ENCODE results near the gene FNDC11.

FNDC11 gene

DNA sequence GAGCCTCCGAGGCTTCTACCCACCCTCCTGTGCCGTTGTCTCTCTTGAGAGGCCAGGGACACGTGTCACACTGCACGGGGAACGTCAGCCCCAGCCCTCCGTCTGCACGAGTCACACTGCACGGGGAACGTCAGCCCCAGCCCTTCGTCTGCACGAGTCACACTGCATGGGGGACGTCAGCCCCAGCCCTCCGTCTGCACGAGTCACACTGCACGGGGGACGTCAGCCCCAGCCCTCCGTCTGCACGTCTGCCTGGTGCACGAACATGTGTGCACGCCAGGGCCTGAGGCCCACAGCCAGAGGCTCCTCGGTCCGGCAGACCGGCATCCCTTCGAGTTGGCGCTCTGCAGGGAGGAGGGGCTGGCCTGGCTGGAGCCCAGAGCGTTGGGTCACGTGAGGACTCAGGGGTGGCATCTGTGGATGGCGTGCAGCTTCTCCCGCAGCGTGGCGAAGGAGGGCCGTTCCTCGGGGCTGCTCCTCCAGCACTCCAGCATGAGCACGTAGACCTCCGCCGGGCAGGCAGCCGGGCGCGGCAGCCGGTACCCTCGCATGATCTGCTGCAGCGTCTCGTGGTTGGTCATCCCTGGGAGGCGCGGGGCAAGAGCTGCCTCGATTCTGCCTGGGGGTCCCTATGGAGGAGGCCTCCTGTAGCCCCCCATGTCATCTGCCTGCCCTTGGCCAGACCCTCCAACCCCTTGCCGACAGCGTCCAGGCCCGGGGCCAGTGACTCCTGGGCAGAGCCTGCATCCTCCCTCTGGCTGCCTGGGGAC, 13.4 kb upstream of the FNDC11 start:
- no peak for DNase-seq

DNA sequence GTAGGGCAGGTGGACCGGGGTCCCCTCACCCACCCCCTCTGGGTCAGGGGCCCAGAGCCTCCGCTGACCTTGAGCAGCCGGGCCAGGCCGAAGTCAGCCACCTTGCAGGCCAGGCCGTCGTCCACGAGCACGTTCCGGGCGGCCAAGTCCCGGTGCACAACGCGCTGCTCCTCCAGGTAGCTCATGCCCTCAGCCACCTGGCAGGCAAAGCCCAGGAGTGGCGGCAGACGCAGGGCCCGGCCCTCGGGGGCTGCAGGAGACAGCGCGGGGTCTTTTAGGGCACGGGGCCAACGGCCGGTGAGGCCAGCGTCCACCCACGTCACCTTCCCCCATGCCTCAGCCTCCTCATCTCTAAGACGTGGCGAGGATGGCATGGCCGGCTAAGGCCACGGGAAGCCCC, 12.6 kb upstream of the FNDC11 start:
- DNase-seq: no peak

DNA sequence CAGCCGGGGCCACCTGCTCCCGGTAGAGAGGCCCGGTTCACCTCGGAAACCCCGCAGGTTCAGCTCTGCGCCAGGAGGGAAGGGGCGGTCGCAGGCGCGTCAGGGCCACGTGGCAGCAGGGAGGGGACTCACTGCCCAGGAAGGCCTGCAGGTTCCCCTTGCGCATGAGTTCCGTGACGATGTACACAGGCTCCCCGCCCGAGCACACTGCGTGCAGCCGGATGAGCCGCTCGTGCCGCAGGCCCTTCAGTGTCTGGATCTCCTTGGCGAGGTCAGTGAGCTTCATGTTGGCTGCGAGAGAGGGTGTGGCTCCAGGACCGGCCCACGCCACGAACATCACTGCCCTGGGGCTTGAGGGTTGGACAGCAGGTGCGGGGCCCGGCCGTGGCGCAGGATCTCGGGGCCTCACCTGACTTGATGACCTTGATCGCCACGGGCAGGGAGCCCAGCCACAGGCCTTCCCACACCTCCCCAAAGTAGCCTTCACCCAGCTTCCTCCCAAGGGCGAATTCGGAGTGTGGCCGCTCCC, 11.9 kb upstream of the FNDC11 start:
- DNase-seq: no peak

DNA sequence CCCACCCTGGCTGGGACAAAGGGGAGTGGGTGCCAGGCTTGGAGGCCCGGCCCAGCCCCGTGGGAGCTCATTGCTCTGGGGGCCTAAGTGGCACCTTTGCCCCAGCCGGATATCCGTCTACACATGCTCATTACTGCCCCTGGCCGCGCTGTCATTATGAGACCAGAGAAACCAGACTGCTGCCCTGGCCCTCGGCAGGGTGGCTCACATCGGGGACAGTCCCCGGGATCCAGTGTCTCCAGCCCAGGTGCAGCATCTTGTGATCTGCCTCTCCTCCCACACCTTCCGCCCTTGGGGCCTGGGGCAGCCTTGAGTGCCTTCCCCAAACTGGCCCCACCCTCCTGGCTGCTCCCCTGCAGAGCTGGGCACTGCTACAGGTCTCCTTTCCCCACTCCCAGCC, 11.3 kb upstream of the FNDC11 start:
- DNase-seq: no peak

DNA sequence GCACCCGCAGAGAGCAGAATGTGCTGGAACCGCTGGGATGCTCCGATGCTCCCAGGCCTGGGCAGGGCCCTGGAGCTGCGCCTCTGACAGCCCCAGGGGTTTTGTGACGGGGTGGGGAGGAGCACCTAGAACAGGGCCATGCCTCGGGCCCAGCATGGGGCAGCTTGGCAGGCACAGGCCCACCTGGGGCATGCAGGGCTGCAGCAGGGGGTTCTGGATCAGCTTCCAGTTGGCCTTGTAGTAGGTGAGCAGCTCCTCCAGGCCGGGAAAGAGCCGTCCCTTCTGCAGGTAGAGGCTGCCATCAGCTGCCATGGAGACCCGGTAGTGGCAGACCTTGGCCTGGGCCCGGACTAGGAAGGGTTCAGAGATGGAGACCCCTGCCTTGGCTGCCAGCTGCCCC, 10.8 kb upstream of the FNDC11 start:
- DNase-seq: no peak

DNA sequence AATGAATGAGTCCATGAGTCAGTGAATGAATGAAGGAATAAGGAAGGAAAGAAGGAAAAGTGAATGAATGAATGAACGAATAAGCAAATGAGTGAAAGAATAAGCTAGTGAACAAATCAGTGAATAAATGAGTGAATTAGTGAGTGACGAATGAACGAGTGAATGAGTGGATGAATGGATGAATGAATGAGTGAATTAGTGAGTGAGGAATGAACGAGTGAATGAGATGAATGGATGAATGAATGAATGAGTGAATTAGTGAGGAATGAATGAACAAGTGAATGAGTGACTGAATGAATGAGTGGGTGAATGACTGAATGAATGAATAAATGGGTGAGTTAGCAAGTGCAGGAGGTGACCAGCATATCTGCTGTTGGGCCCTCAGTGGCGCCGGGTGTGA, 10.2 kb upstream of the FNDC11 start:
- DNase-seq: no peak

DNA sequence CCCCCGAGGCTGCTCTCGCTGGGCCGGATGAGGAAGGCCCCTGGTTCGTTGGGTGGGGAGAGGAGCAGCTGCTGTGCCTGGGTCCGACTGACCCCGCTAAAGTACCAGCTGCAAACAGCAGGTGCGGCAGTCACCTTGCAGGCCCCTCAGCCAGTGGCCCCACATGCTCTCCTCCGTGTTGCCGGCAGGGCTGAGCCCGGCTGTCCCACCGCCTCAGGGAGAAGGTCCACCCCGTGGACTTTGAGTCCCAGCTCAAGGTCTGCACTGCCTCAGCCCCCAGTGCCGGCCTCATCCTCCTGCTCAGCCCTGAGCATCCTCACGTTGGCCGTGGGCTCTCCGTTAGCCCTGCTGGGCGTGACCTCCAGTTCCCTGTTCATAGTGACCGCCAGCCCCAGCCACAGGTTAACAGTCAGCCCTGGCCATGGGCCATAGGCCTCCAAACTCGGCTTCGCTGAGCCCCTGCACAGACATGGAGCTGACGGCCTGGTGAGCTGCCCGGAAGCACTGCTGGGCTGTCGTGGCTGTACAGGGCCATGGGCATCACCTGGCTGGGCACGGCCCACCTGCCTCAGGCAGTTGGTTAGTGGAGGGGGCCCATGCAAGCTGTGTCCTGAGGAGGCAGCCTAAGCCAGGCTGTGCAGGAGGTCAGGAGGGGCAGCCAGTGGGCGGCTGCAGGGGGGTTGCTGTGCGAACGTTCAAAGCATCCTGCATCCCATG, 9.6 kb upstream of the FNDC11 start:
- no peak for DNase-seq

DNA sequence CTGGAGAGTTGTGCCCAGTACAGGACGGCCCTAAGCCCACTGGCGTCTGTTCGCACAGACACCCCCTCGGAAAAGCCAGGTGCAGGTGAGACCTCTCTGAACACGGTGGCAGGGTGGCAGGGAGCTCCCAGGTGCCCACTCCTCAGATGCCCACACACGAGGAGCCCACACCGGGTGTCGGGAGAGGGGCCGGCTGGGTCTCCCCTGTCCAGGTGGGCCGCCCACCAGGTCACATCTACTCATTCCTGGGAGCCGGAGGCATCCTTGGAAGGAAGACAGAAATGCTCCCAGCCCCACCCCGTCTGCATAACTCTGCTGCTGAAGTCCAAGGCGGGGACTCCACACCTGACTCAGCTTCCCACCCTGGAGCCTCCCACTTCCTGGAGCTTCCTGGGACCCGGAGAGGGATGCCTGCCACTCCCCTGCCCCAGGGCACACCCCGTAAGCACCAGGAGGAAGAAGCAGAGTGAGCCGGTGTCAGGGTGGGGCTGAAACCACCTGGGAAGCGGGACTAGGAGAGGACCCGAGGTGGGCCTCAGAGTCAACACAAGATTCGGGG, 8.9 kb upstream of the FNDC11 start:
- DNase-seq: no peak

DNA sequence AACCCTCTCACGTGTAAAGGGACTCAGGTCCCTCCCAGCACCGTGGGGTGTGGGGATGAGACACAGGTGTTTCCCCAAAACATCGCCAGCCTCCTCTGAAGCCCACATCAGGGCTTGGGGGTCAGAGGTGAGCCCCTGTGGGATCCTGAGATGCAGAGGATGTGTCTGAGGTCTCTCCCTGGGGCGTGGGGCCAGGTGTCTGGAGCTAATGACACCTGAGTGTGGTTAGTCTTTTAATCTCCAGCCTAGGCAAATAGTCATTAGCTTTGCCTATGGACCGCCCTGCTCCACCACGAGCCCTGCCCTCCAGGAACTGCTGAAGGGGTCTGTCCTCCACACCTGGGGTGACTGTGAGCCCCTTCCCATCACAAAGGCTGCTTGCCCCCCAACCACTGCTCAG, 8.1 kb upstream of the FNDC11 start:
- no peak for DNase-seq

DNA sequence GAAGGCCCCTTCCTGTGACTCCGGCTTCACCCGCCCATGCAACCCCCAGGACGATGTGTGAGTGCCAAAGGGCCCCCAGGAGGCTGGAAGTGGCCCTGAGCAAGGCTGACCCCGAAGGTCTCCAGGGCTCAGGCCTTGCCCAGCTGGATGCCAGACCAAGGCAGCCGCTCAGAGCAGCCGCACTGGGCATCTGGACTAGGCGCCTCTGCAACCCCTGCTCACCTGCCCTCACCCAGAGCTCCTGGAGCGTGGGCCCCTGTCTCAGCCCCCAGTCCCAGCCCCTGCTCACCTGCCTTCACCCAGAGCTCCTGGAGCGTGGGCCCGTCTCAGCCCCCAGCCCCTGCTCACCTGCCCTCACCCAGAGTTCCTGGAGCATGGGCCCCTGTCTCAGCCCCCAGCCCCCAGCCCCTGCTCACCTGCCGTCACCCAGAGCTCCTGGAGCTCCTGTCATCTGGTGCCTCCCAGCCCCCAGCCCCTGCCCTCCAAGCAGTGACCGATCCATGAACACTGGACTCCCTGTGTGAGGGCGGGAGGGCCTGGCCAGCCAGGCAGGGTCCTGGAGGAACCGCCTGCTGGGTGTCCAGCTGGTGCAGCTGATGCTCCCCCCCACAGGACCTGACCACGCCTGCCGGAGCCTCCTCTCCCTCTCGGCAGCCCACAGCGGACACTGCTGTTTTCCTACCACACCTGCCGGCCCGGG, 7.6 kb upstream of the FNDC11 start:
- DNase-seq: no peak

DNA sequence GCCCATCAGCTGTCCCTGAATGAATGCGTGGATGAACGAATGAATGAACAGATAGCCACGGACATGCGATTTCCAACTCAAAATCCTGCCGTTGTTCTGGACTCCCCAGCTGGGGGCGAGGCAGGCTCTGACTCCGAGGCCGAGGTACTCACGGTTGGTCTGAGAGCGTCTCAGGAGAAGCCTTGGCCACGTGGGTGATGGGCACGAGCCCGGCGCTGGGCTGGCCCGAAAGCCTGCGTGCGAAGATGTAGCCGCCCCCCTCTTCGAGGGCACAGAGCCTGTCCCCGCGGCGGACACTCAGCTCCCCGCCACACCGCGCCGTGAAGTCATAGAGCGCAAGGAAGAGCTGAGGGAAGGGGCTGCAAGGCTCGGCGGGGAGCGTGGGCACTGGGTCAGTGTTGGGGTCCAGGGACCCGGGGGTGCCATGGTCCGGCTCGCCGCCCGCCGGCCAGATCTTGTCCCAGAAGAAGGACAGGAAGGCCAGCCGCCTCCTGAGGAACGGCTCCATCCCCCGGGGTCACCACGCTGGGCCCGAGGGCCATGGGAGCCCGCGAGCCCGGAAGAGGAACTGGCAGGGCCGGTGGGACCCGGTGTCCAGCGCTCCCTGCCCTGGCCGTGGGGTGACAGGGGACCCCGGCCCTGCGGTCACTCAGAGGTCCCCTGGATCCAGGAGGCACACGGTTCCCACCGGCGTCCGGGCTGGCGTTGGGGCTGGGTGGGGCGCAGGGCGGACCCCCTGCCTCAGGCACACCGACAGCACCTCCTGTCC, 6.8 kb upstream of the FNDC11 start:
- no peak for DNase-seq

DNA sequence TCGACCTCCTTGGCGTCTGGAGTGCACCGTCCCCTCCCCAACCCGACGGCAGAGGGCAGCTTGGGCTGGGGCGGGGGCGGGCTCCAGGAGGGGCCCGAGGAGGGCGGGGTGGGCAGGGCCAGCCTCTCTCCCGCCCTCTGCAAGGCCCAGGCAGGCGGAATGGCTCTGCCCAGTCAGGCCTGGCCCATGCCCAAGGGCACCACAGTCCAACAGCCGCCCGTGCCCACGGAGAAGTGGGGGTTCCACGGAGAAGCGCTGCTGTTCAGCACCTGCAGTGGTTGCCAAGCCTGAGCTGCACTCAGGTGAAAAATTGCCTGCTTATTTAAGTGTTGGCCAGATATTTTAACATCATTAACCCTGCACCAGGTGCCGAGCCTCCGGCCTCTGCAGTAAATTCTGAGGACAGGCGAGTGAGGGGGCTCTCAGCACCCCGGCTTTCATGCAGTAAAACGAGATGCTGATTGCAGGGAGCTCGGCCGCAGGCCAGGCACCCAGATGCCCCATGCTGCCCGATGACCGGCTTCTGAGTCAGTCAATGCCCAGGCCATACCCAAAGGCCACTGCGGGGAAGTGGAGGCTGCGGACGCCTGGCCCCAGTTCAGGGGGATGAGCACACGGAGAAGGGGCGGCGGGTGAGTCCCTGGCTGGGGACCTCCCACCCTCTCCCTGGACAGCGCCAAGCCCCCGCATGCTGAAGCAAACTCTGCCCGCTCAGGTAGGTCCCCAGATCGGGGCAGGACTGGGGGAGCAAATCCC, 6.1 kb upstream of the FNDC11 start, which contains the start of gene SRMS:
Gene SRMS, minus strand, starts transcription at position 25 of the 756 bp plus-strand sequence. CDS start 286 bp downstream, outside the sequence.
- no peak for DNase-seq

DNA sequence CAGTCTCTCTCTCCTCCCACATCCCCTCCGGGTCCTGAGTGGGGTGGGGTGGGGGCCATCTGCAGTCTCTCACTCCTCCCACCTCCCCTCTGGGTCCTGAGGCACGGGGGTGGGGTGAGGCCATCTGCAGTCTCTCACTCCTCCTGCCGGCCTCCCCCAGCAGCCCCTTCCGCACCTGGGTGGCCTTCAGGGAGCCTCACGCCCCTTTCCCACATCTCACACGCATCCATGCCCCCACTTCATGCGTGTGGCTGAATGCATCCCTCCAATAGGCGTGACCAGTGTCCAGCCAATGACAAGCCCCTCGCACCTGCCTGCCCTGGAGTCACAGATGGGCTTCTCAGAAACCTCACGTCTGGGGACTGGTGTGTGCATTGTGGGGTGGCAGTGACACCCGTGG, 5.4 kb upstream of the FNDC11 start:
- no peak for DNase-seq

DNA sequence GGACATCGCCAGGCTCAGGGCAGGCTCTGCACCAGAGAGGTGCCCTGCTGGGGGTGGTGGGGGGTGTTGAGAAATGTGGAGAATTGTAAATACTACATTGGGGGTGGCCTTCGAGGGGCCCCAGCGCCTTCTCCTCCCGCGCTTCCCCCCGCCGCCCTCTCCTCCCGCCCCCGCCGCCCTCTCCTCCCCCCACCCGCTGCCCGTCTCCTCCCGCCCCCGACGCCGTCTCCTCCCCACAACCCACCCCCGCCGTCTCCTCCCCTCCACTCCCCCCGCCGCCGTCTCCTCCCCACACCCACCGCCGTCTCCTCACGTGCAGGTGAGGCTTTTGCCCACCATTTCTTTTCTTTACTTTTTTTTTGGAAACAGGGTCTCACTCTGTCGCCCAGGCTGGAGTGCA, 4.9 kb upstream of the FNDC11 start:
- no peak for DNase-seq

DNA sequence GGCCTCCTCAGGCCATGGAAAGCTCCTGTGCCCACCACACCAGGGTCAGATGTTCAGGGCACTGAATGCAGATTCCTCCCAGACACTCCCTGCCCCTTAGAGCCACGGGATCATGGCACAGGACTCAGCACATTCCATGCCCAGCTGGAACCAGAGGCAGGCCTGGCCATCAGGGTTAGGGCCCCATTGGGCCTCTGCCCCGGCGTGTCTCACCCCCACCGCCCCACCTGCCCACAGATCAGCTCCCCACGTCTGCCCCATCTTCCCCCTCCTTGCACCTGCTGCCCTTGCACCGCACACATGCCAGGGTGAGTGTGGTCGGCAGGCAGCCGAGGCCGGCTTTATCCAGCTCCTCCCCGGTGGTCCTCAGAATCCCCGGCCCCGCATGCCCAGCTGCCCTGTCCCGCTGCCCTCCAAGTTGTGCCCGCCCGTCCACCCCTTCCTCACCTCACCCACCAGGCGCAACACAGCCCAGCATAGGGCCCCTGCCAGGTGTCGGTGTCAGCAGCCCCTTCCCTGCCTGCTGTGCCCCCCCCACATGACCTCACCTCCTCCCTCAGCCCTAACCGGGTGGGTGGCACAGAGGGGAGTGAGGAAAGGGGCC, 4.2 kb upstream of the FNDC11 start:
- DNase-seq: no peak

DNA sequence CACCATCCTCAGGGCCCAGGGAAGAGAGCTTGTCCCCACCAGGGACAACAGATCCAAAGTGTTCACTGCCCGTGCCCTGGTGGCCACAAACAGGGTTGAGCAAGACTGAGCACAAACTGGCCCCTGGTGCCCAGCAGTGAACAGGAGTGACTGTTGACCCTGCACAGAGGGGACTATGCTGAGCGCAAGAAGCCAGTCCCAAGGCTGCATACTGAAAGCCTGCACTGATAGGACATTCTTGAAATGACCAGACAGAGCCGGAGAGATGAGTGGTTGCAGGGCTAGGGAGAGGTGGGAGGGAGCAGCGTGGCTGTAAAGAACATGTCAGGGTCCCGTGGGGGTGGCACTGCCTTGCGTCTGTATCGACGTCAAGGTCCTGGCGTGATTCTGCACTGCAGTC, 2.9 kb upstream of the FNDC11 start:
- DNase-seq: no peak

DNA sequence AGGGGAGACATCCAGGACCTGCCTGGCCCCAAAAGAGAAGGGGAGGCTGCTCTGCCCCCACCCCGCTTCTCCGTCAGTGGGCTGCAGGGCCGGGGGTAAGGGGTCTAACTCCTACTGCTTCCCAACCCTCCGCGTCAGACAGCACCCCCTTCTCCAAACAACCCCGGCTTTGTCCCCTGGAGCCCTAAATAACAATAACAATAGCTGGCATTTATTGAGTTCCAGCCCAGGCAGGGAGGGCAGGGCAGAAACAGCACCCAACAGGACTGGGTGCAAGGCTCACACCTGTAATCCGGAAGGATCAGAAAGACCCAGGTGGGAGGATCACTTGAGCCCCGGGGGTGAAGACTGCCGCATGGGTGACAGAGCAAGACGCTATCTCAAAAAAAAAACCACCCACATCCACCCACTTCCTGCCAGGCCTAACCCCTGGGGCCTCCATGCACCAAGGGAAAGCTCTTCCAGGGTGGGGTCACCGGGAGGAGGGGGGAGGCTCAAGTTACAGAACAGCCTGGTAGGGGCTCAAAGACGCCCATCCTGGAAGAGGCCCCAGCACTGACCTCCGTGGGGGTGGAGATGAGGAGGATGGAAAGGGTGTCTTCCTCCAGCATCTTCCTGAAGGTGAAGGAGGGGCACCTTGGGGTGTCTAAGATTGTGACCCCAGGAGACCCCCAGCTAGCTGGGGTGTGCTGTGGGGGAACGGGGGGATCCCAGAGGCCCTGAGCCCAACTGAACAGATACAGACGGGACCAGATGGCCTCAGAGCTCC, 1.3 kb upstream of the FNDC11 start:
- no peak for DNase-seq

DNA sequence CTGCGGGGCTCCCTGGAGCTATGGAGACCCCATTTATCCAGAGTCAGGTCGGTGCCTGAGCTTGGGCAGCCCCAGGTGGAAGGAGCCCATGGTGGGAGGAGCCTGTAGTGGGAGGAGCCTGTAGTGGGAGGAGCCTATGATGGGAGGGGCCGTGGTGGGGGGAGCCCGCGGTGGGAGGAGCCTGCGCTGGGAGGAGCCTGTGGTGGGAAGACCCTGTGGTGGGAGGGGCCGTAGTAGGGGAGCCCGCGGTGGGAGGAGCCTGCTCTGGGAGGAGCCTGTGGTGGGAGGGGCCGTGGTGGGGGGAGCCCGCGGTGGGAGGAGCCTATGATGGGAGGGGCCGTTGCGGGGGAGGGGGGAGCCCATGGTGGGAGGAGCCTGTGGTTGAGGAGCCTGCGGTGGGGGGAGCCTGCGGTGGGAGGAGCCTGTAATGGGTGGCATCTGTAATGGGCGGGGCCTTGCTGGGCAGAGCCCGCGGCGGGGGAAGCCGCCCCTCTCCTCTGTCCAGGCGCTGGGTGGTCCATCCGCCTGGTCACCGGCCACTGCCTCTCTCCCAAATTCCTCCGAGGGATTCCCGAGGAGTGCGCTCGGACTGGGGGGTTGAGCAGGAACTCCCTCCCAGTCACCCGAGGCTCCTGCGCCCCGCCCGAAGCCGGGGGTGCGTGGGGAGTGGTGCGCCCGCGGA, 567 bp upstream of the FNDC11 start:
- DNase-seq: no peak

DNA sequence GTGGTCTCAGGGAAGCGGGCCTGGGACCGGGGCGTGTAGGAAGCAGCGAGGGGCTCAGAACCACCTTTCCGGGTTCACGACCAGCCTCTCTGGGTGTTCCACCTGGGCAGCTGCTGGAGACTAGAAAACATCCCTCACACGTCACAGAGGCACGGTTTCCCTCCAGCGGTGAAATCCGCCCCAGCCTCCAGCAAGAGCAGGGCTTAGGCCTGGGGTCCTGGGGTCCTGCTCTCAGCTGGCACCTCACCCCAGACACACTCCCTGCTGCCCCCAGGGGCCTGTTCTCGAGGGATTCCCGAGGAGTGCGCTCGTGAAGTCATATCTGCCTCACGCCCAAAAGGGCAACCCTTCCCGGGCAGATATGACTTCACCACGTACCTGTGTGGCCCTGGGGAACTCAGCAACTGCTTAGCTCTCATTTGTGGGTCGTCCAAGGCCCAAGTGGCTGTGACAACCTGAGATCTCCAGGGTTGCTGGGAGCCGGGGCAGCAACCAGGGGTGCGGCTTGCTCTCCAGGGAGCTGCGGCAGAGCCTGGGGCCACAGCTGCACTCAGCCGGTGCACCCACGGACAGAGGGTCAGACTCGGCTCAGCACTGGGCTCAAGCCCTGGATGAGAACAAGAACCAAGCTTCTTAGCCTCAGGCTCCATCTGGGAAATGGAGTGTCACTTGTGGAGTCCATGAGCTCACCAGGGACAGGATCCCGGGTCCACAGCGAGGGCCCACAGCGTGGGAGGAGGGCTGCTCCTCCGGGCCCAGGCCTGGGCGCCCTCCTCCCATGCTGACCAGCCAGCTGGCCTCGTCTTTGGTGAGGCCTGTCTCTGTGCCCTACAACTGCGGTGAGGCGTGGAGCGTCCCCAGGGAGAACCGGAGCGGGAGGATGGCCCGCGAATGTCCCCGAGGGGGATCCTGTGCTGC, 661 bp downstream of the FNDC11 start:
- DNase-seq: no peak
